GM06990 (cell line): ENCODE data around the gene NDEL1.

Experiments used
- DNase-seq: peaks from one replicate; pipeline ENCODE4 v3.0.0-alpha.2; 2011; ENCODE audit not compliant: insufficient read length; ENCODE audit errors: extremely low read depth
- H3K27me3 ChIP-seq: replicated peaks from 2 replicates; pipeline ENCODE4 v1.6.0; 2011; ENCODE audit warnings: low read length; ENCODE audit not compliant: control insufficient read depth, insufficient read depth
- H3K36me3 ChIP-seq: 2 replicates; pipeline ENCODE4 v1.5.1; 2011; ENCODE audit warnings: low read length; ENCODE audit not compliant: control insufficient read depth, insufficient read depth
- H3K4me3 ChIP-seq: replicated peaks from 2 replicates; pipeline ENCODE4 v1.5.1; 2011; ENCODE audit warnings: low read depth, mild to moderate bottlenecking, control low read depth, low read length
- TF ChIP-seq, protein P1 (sequence below): IDR thresholded peaks from 2 replicates; pipeline ENCODE4 v1.5.1; 2011; ENCODE audit warnings: low read length, control low read depth, mild to moderate bottlenecking, inconsistent platforms; ENCODE audit not compliant: insufficient read depth, poor library complexity, severe bottlenecking

The NDEL1 gene

DNA sequence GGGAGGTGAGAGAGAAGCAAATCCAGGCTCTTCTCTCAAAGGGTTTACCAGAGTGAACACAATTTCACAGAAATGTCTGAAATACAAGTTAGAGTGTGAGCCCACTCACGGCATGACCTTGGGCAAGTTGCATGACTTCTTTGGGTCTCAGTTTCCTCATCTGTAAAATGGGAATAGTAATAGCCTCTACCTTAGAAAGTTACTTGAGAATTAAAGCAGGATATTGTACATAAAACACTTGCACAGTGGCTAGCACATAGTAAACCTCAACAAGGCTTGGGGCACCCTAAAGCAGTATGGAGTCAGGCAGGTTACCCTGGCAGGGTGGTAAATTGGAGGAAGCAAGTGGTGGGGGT, 24.8 kb upstream of the NDEL1 start:
- H3K4me3 ChIP-seq: no peak overlapping the region
- H3K36me3 ChIP-seq: no peaks in the 10 kb centered on the region
- TF ChIP-seq, protein P1, sequence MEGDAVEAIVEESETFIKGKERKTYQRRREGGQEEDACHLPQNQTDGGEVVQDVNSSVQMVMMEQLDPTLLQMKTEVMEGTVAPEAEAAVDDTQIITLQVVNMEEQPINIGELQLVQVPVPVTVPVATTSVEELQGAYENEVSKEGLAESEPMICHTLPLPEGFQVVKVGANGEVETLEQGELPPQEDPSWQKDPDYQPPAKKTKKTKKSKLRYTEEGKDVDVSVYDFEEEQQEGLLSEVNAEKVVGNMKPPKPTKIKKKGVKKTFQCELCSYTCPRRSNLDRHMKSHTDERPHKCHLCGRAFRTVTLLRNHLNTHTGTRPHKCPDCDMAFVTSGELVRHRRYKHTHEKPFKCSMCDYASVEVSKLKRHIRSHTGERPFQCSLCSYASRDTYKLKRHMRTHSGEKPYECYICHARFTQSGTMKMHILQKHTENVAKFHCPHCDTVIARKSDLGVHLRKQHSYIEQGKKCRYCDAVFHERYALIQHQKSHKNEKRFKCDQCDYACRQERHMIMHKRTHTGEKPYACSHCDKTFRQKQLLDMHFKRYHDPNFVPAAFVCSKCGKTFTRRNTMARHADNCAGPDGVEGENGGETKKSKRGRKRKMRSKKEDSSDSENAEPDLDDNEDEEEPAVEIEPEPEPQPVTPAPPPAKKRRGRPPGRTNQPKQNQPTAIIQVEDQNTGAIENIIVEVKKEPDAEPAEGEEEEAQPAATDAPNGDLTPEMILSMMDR: no peak
- no peaks in the 10 kb centered on the region for H3K27me3 ChIP-seq
- DNase-seq: no peak

DNA sequence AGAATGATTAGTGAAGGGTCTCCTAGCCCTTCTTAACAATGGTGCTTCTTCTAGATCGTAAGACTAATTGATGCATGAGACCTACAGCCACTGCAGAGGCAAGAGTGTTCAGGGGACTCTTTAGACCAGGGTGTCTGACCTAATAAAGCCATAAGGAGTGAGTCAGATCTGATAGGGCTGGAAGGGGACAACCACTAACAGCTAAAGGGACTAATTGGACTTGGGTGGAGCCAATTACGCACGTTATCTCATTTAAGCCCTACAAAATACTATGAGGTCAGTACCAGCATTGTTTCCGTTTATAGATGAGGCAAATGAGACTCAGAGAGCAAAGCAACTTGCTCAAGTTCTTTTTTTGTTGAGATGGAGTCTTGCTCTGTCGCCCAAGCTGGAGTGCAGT, 23.6 kb upstream of the NDEL1 start:
- DNase-seq: no peak
- Histone ChIP-seq H3K27me3 (no peaks in the 10 kb centered on the region), H3K36me3 (no peaks in the 10 kb centered on the region), H3K4me3 (no peak overlapping the region)
- TF ChIP-seq, protein P1: no peak

DNA sequence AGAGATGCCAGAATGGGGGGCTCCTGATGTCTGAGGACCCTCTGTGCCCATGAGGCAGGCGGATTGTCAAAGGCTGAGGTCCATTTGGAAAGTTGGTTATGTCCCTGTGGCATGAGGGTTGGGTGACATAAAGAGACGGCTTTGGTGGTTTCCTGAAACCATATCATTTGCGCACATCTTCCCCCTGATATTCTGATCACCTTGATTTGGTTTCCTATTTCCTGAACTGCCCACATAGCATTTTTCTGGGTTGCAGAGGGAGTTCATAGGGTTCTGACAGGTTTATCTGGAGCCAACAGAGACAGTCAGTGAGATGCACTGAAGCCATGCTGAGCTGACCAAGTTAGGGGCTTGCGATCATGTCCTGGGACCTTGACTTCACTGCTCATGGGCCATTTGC, 22.4 kb upstream of the NDEL1 start:
- TF ChIP-seq, protein P1: no peak
- H3K4me3 ChIP-seq: no peak overlapping the region
- H3K36me3 ChIP-seq: no peaks in the 10 kb centered on the region
- no peaks in the 10 kb centered on the region for H3K27me3 ChIP-seq
- DNase-seq: no peak

DNA sequence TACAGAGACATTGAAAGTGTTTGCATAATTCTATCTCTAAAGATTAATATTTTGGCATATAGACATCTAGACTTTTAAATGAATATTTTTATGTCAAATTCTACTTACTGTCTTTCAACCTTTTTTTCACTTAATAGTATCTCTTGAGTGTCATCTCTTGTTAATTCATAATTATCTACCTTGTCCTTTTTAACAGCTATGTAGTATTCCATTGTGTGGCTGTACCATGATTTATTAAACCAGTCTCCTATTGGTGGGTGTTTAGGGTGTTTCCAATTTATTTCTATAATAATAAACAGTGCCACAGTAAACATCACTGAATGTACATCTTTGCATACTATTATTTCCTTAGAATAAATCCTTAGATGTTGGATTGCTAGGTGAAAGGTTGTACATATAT, 21.7 kb upstream of the NDEL1 start:
- DNase-seq: no peak
- TF ChIP-seq, protein P1: no peak

DNA sequence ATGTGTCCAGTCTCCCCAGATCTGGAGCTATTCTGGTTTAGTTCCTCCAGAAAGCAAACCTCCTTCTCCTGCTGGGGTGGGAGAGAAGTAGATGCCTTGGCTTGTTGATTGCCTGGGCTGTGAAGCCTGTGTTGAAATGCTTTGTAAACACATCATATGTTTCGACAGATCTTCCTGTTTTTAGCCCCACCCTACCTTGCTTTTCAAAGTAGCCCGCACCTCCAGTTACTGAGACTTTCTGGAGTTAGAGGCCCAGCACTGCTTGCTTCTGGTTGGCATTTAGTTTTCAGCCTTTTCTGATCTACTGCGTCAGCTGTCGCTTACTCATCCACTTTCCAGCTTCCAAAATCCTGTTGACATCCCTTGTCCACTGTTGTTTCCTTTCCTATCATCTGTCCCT, 17.9 kb upstream of the NDEL1 start:
- DNase-seq: no peak
- Histone ChIP-seq H3K36me3 (no peaks in the 10 kb centered on the region), H3K4me3 (no peak overlapping the region), H3K27me3 (no peaks in the 10 kb centered on the region; the same call in 1 of the 2 replicates)
- TF ChIP-seq, protein P1: no peak

More for the DNA sequence above, 21.7 kb upstream of the NDEL1 start:
- H3K36me3 ChIP-seq: no peaks in the 10 kb centered on the region
- H3K4me3 ChIP-seq: no peak overlapping the region
- H3K27me3 ChIP-seq: no peaks in the 10 kb centered on the region

DNA sequence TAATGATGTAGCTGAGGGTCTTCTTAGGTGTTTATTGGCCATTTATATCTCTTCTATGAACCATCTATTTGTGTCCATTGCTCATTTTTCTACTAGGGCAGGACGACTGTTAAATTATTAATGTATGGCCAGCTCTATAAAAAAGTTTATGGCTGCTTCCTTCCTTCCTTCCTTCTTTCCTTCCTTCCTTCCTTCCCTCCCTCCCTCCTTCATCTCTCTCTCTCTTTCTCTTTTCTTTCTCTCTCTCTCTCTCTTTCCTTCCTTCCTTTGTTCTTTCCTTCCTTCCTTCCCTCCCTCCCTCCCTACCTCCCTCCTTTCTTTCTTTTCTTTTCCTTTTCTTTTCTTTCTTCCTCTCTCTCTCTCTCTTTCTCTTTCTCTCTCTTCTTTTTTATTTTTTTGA, 17.2 kb upstream of the NDEL1 start:
- Histone ChIP-seq H3K27me3 (no peaks in the 10 kb centered on the region; the same call in 1 of the 2 replicates), H3K4me3 (no peak overlapping the region), H3K36me3 (no peaks in the 10 kb centered on the region)
- TF ChIP-seq, protein P1: no peak
- DNase-seq: no peak
